Suprapubic skin (tissue), 3 donors: Measurements from ENCODE around the gene HNRNPK.

Source experiments
- POLR2A ChIP-seq, 2 donors: fragments of 450-650 bp; IDR thresholded peaks; one replicate each; pipeline ENCODE4 v1.6.1; 2017; ENCODE audit warnings: antibody characterized with exemption in 2 of 2, mild to moderate bottlenecking in 2 of 2, moderate library complexity in 2 of 2
- TF ChIP-seq, protein P1 (sequence below), 2 donors: fragments of 200-600 bp in 1 of 2; fragments of 450-650 bp in 1 of 2; sonication (generic) in 1 of 2; IDR thresholded peaks; one replicate each; pipeline ENCODE4 v1.5.1; 2016 to 2019; ENCODE audit warnings: antibody characterized with exemption in 2 of 2, mild to moderate bottlenecking in 1 of 2, moderate library complexity in 1 of 2

DNA sequence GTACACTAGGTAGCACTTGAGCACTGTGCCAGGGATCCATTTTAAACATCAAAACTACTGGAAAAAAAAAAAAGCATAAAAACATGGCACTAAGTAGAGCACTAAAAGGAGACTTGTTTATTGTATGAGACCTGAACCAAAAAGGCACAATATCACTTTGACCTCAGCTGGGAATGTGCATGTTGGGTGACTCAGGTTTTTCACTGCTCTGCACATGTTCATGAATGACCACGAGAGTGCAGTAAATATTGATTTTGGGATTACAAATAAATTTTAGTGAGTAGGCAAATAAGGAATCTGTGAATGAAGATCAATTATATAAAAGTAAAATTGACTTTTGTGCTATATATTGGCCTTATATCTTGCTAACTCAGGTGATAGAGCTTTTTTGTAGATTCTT, 12.4 kb upstream of the HNRNPK start:
- TF ChIP-seq POLR2A (IDR thresholded peaks at IDR 0.05), result no peak
- TF ChIP-seq, protein P1, sequence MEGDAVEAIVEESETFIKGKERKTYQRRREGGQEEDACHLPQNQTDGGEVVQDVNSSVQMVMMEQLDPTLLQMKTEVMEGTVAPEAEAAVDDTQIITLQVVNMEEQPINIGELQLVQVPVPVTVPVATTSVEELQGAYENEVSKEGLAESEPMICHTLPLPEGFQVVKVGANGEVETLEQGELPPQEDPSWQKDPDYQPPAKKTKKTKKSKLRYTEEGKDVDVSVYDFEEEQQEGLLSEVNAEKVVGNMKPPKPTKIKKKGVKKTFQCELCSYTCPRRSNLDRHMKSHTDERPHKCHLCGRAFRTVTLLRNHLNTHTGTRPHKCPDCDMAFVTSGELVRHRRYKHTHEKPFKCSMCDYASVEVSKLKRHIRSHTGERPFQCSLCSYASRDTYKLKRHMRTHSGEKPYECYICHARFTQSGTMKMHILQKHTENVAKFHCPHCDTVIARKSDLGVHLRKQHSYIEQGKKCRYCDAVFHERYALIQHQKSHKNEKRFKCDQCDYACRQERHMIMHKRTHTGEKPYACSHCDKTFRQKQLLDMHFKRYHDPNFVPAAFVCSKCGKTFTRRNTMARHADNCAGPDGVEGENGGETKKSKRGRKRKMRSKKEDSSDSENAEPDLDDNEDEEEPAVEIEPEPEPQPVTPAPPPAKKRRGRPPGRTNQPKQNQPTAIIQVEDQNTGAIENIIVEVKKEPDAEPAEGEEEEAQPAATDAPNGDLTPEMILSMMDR (IDR thresholded peaks at IDR 0.05), result no peak
